Mesendoderm (in vitro differentiated cells): ENCODE measurements around the gene MYBBP1A.

Experiments used
- DNase-seq: peaks from one replicate; pipeline ENCODE4 v3.0.0; 2013
- H2AK5ac ChIP-seq: 2 replicates; pipeline ENCODE4 v1.6.1; 2013; ENCODE audit warnings: low read length, inconsistent platforms
- H2BK120ac ChIP-seq: 2 replicates; pipeline ENCODE4 v1.6.1; 2013; ENCODE audit warnings: low read depth, mild to moderate bottlenecking, low read length, moderate library complexity, mixed read lengths
- H2BK15ac ChIP-seq: replicated peaks from 2 replicates; pipeline ENCODE4 v1.6.1; 2013; ENCODE audit warnings: low read depth, mild to moderate bottlenecking, moderate library complexity
- H2BK5ac ChIP-seq: 2 replicates; pipeline ENCODE4 v1.6.1; 2013; ENCODE audit warnings: low read length, inconsistent platforms
- H3K18ac ChIP-seq: 2 replicates; pipeline ENCODE4 v1.6.1; 2013; ENCODE audit warnings: mild to moderate bottlenecking, low read length, mixed read lengths
- H3K23ac ChIP-seq: one replicate; pipeline ENCODE4 v1.6.1; 2013; ENCODE audit warnings: low read length
- H3K27ac ChIP-seq: 2 replicates; pipeline ENCODE4 v1.5.1; 2013; ENCODE audit warnings: low read depth, mild to moderate bottlenecking, inconsistent platforms, low read length, moderate library complexity
- H3K27me3 ChIP-seq: 2 replicates; pipeline ENCODE4 v1.6.1; 2013; ENCODE audit warnings: low read length, control low read depth, mild to moderate bottlenecking, inconsistent platforms; ENCODE audit not compliant: insufficient read depth, poor library complexity
- H3K36me3 ChIP-seq: 2 replicates; pipeline ENCODE4 v1.6.1; 2013; ENCODE audit warnings: low read length, inconsistent platforms; ENCODE audit not compliant: control insufficient read depth, insufficient read depth
- H3K4ac ChIP-seq: one replicate; pipeline ENCODE4 v1.6.1; 2013; ENCODE audit warnings: low read depth, mild to moderate bottlenecking, low read length, moderate library complexity
- H3K4me1 ChIP-seq: 2 replicates; pipeline ENCODE4 v1.6.1; 2013; ENCODE audit warnings: low read depth, low read length, inconsistent platforms; ENCODE audit not compliant: control insufficient read depth
- H3K4me2 ChIP-seq: 2 replicates; pipeline ENCODE4 v1.6.1; 2013; ENCODE audit warnings: low read length
- H3K4me3 ChIP-seq: 2 replicates; pipeline ENCODE4 v1.5.1; 2013; ENCODE audit warnings: mild to moderate bottlenecking, low read length
- H3K56ac ChIP-seq: one replicate; pipeline ENCODE4 v1.6.1; 2013; ENCODE audit warnings: low read length
- H3K79me1 ChIP-seq: 2 replicates; pipeline ENCODE4 v1.6.1; 2013; ENCODE audit warnings: low read length, inconsistent platforms
- H3K79me2 ChIP-seq: 2 replicates; pipeline ENCODE4 v1.6.1; 2013; ENCODE audit warnings: mild to moderate bottlenecking, low read length; ENCODE audit not compliant: control insufficient read depth, insufficient read depth
- H3K9ac ChIP-seq: 2 replicates; pipeline ENCODE4 v1.6.1; 2013; ENCODE audit warnings: low read length, inconsistent platforms
- H4K5ac ChIP-seq: one replicate; pipeline ENCODE4 v1.6.1; 2013; ENCODE audit warnings: low read length
- H4K8ac ChIP-seq: one replicate; pipeline ENCODE4 v1.6.1; 2013; ENCODE audit warnings: low read depth, mild to moderate bottlenecking, control low read depth, low read length, moderate library complexity
- whole genome bisulfite sequencing: extraction: QIAGEN DNeasy Blood & Tissue Kit; methylation state at CpG from one replicate; pipeline ENCODE4 v1.1.7; 2013; ENCODE audit warnings: low lambda C conversion rate, missing lambda C conversion rate; ENCODE audit not compliant: insufficient coverage; ENCODE audit errors: extremely low coverage; 5-methylcytosine and 5-hydroxymethylcytosine counted together

The MYBBP1A gene

GRCh38 chr17:4518901-4519300 is 36.3 kb downstream of the MYBBP1A start:
- Histone ChIP-seq H3K56ac (no peak overlapping the region), H3K79me1 (no peaks in the 10 kb centered on the region), H2BK120ac (no peak overlapping the region), H3K4ac (no peak overlapping the region), H3K4me3 (no peak overlapping the region), H3K4me2 (no peak overlapping the region), H2BK15ac (no peak overlapping the region), H3K27ac (no peak overlapping the region), H2BK5ac (no peak overlapping the region), H3K27me3 (no peaks in the 10 kb centered on the region), H4K5ac (no peak overlapping the region), H4K8ac (no peak overlapping the region), H3K9ac (no peak overlapping the region), H3K23ac (no peak overlapping the region), H3K18ac (no peak overlapping the region), H2AK5ac (no peak overlapping the region), H3K36me3 (no peaks in the 10 kb centered on the region), H3K79me2 (no peaks in the 10 kb centered on the region), H3K4me1 (no peaks in the 10 kb centered on the region)
- DNase-seq, result no peak
- WGBS, result no CpG with 5 or more reads among the region's 10 CpGs

GRCh38 chr17:4516735-4517134 is 38.4 kb downstream of the MYBBP1A start:
- Histone ChIP-seq H4K5ac (no peak overlapping the region), H2BK120ac (no peak overlapping the region), H2BK5ac (no peak overlapping the region), H3K23ac (no peak overlapping the region), H3K56ac (no peak overlapping the region), H4K8ac (no peak overlapping the region), H3K27me3 (no peaks in the 10 kb centered on the region), H2AK5ac (no peak overlapping the region), H3K4ac (no peak overlapping the region), H2BK15ac (no peak overlapping the region), H3K27ac (no peak overlapping the region), H3K4me3 (no peak overlapping the region), H3K79me1 (no peaks in the 10 kb centered on the region), H3K36me3 (no peaks in the 10 kb centered on the region), H3K4me2 (no peak overlapping the region), H3K18ac (no peak overlapping the region), H3K79me2 (no peaks in the 10 kb centered on the region), H3K4me1 (no peaks in the 10 kb centered on the region), H3K9ac (no peak overlapping the region)
- no peak for DNase-seq
- WGBS, result no CpG with 5 or more reads among the region's 11 CpGs

- Histone ChIP-seq H3K4me1 (no peaks in the 10 kb centered on the region), H3K9ac (no peak overlapping the region), H2BK5ac (no peak overlapping the region), H3K27ac (no peak overlapping the region), H3K4me2 (no peak overlapping the region), H3K23ac (no peak overlapping the region), H2BK15ac (no peak overlapping the region), H3K27me3 (no peaks in the 10 kb centered on the region), H2BK120ac (no peak overlapping the region), H4K5ac (no peak overlapping the region), H3K79me1 (no peaks in the 10 kb centered on the region), H3K79me2 (no peaks in the 10 kb centered on the region), H3K4ac (no peak overlapping the region), H3K4me3 (no peak overlapping the region), H3K36me3 (no peaks in the 10 kb centered on the region), H3K56ac (no peak overlapping the region), H4K8ac (no peak overlapping the region), H3K18ac (no peak overlapping the region), H2AK5ac (no peak overlapping the region)
- no CpG with 5 or more reads among the region's 5 CpGs for WGBS
- DNase-seq, result no peak
Measured at GRCh38 chr17:4515501-4515900, 39.7 kb downstream of the MYBBP1A start.

GRCh38 chr17:4514779-4515178 is 40.4 kb downstream of the MYBBP1A start:
- Histone ChIP-seq H3K56ac (no peak overlapping the region), H2BK5ac (no peak overlapping the region), H3K18ac (no peak overlapping the region), H4K5ac (no peak overlapping the region), H3K27me3 (no peaks in the 10 kb centered on the region), H2BK120ac (no peak overlapping the region), H2AK5ac (no peak overlapping the region), H2BK15ac (no peak overlapping the region), H3K36me3 (no peaks in the 10 kb centered on the region), H3K79me1 (no peaks in the 10 kb centered on the region), H3K4ac (no peak overlapping the region), H3K4me2 (no peak overlapping the region), H3K27ac (no peak overlapping the region), H4K8ac (no peak overlapping the region), H3K4me1 (no peaks in the 10 kb centered on the region), H3K79me2 (no peaks in the 10 kb centered on the region), H3K23ac (no peak overlapping the region), H3K9ac (no peak overlapping the region), H3K4me3 (no peak overlapping the region)
- DNase-seq, result no peak
- no CpG with 5 or more reads among the region's 11 CpGs for WGBS

GRCh38 chr17:4514206-4514605 is 41.0 kb downstream of the MYBBP1A start:
- WGBS, result no CpG with 5 or more reads among the region's 7 CpGs
- no peak overlapping the region for H3K9ac ChIP-seq
- H3K4me1 ChIP-seq, result no peaks in the 10 kb centered on the region
- peak; percentile 71 for DNase-seq
- H3K79me1 ChIP-seq, result no peaks in the 10 kb centered on the region
- no peak overlapping the region for H3K4me3 ChIP-seq
- no peak overlapping the region for H3K23ac ChIP-seq
- no peak overlapping the region for H3K18ac ChIP-seq
- H2BK5ac ChIP-seq, result no peak overlapping the region
- no peak overlapping the region for H4K5ac ChIP-seq
- no peak overlapping the region for H4K8ac ChIP-seq
- H2BK15ac ChIP-seq, result no peak overlapping the region
- H3K4me2 ChIP-seq, result no peak overlapping the region
- H3K27ac ChIP-seq, result no peak overlapping the region
- H2AK5ac ChIP-seq, result no peak overlapping the region
- no peak overlapping the region for H3K4ac ChIP-seq
- no peak overlapping the region for H3K56ac ChIP-seq
- H3K36me3 ChIP-seq, result no peaks in the 10 kb centered on the region
- no peaks in the 10 kb centered on the region for H3K27me3 ChIP-seq
- H2BK120ac ChIP-seq, result no peak overlapping the region
- no peaks in the 10 kb centered on the region for H3K79me2 ChIP-seq
